Anterior cingulate cortex (tissue), 58 donors: ENCODE measurements around the gene USP35.

ENCODE experiments used
- DNase-seq, 58 donors: peaks; one replicate each; lab custom pipeline; 2025; lab: John Stamatoyannopoulos, UW

USP35 gene, protein sequence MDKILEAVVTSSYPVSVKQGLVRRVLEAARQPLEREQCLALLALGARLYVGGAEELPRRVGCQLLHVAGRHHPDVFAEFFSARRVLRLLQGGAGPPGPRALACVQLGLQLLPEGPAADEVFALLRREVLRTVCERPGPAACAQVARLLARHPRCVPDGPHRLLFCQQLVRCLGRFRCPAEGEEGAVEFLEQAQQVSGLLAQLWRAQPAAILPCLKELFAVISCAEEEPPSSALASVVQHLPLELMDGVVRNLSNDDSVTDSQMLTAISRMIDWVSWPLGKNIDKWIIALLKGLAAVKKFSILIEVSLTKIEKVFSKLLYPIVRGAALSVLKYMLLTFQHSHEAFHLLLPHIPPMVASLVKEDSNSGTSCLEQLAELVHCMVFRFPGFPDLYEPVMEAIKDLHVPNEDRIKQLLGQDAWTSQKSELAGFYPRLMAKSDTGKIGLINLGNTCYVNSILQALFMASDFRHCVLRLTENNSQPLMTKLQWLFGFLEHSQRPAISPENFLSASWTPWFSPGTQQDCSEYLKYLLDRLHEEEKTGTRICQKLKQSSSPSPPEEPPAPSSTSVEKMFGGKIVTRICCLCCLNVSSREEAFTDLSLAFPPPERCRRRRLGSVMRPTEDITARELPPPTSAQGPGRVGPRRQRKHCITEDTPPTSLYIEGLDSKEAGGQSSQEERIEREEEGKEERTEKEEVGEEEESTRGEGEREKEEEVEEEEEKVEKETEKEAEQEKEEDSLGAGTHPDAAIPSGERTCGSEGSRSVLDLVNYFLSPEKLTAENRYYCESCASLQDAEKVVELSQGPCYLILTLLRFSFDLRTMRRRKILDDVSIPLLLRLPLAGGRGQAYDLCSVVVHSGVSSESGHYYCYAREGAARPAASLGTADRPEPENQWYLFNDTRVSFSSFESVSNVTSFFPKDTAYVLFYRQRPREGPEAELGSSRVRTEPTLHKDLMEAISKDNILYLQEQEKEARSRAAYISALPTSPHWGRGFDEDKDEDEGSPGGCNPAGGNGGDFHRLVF

DNA sequence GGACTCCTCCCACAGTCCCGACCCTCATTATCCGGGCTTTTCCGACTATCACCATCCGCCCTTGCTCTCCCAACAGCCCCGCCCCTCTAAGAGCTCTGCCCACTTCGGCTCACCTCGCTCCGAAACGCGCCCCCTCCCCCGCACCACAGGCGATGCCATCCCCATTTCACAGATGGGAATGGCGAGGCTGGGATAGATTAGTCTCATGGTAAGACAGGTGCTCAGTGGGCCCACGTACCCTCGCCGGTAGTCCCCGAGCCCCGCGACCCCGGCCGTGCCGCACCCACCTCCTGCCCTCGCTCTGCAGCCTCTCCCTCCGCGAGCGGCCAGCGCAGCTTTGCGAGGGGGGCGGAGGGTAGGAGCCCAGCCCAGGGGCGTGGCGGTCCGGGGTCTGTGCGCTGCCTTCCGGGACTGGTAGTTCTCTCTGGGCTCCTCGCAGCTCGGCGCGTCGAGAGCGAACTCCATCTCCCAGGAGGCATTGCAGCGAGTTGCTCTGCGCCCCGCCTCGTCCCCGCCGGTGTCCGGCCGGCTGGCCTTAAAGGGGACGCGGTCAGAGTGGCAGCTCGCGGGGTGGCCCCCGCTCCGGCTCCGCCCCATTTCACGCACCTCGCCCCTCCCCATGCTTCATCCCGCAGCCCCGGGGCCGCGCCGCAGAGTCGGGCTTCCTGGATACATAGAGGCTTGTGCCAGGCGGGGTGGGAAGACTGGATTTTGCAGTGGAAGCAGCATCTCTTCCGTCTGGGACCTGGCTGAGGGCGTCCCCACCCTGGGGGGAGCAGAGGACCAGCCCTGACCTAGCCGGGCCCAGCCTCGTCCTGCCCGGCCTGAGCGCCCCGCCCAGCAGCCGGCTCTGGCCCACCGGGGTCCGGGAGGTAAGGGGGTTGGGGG lies at the start of gene USP35, which contains the start of gene KCTD21:
Gene USP35, plus strand, starts transcription at position 634 of the 888 bp plus-strand sequence. CDS start 7,327 bp downstream, outside the sequence.
Gene KCTD21, minus strand, starts transcription at position 341 of the 888 bp plus-strand sequence. CDS start 14,072 bp downstream, outside the sequence.
- peak; percentile 64 to 98 (median 94) for DNase-seq

DNA sequence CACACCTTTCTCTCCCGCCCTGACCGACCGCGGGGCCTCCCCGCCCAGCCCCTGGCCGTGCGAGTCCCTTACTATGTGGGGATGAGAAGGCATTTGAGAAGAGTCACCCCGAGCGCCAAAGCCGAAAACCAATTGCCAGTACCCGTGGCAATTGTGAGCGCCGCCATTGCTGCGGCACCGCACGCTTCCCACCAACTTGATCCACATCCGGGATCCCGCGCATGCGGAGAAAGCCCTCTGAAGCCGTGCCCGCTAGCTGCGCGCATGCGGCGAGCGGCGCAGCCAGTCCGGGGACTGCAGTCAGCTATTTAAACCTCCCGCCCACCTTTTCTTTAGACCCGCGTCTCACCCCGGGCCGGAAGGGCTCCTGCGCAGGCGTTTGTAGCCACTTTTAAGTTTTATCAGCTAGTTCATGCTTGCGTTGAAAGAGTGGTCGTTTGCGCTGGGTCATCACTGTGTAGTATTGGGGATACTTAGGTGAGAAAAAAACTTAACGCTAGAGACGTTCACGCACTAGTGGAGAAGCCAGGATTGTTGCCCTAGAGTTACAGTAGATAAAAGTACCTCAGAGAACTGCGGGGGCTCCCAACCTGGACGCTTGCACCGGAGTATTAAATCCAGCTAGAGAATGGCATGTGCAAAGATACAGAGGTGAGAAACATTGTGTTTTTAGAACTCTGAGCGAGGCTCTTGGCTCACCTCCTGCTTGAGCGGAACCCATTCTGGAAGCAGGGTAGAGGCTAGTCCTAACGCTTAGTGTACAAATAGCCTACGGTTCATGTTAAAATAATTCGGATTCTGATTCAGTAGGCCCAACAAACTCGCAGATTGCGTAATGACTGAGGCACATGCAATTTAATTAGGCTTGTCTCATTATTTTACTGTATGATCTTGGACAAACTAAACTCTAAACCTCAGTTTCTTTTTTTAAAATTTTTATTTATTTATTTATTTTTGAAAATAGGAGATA lies 49.0 kb upstream of the USP35 start, which contains the start of gene ALG8:
Gene ALG8, minus strand, starts transcription at position 205 of the 970 bp plus-strand sequence. Its CDS starts 38 bp downstream, at position 167.
- peak; percentile 20 to 97 (median 89) for DNase-seq

DNA sequence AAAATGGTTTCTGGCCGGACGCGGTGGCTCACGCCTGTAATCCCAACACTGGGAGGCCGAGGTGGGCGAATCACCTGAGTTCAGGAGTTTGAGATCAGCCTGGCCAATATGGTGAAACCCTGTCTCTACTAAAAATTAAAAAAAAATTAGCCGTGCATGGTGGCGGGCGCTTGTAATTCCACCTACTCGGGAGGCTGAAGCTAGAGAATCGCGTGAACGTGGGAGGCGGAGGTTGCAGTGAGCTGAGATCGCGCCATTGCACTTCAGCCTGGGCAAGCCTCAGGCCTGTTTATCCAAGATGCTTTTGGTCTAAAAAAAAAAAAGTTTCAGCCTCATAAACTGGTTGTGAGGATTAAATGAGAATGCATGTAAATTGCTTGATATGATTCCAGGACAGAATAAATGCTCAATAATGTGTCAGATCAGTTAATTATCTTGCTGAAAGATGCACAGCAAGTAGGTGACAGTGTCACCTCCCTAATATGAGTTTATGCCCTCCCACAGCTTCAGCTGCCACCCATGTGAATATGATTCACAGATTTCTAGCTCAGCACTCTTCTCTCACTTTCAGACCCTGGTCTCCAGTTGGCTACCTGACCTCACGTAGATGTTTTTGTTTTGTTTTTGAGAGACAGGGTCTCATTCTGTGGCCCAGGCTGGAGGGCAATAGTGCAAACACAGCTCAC lies 48.2 kb upstream of the USP35 start:
- DNase-seq = peak in 1 of 58 donors; percentile 15

DNA sequence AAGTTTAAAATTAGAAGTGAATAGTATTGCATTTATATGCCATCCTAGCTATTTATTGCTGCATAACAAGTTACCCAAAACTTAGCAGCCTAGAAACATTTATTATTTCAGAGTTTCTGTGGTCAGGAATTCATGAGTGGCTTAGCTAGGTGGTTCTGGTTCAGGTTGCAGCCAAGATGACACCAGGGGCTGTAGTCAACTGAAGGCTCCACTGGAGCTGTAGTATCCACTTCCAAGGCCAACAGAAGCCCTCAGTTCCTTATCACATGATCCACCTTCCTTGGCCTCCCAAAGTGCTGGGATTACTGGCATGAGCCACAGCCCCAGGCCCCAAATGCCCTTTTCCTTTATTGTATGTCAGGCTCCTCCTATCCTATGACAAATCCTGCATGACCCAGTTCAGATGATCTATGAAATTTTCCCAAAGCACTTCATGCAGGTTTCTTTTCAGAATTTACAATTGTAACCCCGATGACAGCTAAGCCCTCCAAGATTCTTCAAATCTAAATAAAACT lies 43.2 kb upstream of the USP35 start:
- no peak for DNase-seq

DNA sequence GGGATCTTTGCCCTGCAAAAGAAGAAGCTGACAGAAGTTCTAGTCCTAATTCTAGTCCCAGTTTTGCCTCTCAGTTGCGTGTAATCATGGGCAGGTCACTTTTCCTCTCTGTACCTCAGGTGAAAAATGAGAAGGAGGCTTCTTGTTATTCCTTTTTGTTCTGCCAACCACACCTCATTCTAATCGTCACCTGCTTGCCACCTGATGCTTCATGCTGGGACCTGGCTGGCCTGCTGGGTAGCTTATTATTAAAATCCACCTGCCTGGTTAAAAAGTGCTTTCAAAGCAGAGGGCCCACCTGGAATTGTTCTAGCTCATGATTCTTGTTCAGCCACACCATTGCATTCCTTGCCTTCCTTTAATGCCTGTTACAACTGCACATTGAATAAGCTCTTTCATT lies 40.9 kb upstream of the USP35 start:
- no peak for DNase-seq

DNA sequence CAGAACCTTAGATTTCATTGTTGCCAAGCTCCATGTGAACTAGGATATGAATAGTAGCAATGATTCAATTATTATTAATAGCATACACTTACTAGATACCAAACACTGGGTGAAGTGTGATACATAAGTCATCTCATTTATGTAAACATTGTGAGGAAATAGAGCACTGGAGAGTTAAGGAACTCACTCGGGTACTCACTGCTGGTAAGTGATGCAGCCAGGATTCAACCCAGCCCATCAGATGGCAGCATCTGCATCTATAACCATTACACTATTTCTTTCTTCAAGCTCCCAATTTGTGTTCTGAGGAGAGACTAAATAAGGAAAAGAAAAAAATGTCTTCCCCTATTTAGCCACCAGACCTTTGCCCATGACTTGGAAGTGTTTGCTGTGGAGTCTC lies 39.1 kb upstream of the USP35 start:
- DNase-seq = peak in 17 of 58 donors; percentile 5 to 44 (median 19)

DNA sequence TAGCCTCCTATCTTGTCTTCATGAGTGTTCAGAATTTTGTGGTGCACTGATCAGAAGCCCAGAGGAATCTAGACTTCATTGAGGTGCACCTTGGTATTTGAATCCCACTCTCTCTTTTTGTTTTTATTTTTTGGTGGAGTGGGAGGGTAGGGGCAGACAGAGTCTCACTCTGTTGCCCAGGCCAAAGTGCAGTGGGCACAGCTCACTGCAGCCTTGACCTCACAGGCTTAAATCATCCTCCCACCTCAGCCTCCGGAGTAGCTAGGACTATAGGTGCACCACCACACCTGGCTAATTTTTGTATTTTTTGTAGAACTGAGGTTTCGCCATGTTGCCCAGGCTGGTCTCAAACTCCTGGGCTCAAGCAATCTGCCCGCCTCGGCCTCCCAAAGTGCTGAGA lies 38.4 kb upstream of the USP35 start:
- no peak for DNase-seq

DNA sequence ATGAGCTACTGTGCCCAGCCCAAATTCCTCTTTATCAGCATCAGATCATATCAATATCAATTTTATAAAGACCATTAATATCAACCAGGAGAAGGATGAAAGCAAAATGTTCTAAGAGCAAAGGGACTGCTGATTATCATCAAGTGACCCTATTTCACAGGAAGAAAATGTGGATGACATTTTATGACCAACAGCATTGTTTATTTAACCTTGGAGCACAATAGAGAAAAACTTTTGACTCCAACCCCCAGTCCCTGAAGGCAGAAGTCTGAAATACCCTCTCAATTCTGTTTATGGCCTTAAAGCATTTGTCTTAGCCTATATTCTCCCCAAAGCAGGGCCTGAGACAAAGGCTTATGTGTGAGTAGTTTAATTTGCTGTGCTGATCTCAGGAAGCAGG lies 38.0 kb upstream of the USP35 start:
- DNase-seq = no peak

DNA sequence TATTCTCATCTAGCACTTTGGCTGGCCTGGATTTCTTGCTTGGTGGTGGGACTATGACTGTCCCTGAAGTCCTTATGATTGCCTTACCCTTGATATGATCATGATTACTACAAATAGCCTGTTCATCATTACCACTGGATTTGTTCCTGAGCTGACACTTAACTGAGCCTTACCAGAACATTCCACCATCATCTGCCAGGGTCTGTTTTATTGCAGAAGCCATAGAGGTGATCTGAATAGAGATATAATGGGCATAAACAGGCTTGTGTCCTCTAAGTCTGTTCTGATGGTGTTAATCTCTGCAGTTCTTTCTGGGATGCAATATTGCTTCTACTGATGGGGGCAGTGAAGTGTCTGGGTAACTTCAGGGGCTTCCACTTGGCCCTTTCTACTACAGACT lies 36.9 kb upstream of the USP35 start:
- no peak for DNase-seq

DNA sequence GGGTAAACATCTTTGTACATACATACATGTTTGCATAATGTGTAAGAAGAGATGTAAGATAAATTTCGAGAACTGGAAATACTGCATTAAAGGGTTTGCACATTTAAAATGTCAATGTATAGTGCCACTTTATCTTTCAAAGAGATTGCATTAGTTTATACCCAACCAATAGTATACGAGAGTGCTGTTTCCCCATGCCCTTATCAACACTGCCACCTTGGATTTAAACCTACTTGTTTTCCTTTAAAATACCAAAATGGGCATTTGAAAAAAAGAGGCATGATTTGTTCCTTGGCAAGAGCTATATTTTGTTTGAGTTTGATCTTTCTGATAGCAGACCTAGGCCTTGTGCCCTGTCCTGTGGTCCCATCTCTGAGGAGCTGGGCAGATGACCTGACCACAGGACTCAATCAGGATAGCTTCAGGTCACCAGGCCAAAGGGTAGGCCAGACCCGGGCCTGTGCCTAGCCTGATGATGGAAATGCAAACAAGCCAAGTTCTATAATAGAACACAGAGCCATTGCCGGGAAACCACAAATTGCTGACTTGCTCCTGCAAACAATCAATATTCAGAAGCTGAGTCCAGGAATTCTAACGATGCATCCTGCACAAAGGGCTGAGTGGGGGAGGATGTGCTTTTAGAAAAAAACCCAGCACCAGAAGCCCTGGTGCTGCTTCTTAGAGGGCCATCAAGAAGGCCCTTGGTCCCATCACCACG lies 32.4 kb upstream of the USP35 start:
- no peak for DNase-seq

DNA sequence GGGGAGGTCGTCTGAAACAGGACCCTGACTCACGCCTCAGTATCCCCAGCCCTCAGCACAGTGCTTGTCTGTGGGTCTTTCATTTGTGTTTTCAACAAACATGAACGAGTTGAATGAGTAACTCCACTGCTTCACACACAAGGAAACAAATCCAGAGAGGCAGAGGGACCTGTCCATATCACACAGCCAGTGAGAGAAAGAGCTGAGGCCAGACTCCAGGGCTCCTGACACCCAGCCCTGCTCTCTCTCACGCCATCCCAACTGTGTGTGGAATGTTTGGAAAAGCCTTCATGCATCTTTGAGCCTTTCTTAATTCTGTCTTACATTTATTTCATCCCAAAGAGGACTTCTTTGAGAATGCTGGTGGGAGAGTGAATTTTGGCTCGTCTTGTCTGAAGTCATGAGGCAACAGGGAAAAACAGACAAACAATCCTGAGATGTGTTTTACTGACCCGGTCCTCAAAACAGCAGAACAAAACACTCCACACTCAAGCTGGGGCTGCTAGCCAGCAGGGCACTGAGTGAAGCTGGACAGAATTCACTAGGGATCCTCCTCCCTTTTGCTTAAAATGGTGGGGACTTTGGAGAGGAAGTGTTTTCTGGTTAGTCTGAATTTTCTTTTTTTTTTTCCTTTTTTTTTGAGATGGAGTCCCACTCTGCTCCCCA lies 29.6 kb upstream of the USP35 start:
- peak in 5 of 58 donors; percentile 7 to 44 (median 22) for DNase-seq

DNA sequence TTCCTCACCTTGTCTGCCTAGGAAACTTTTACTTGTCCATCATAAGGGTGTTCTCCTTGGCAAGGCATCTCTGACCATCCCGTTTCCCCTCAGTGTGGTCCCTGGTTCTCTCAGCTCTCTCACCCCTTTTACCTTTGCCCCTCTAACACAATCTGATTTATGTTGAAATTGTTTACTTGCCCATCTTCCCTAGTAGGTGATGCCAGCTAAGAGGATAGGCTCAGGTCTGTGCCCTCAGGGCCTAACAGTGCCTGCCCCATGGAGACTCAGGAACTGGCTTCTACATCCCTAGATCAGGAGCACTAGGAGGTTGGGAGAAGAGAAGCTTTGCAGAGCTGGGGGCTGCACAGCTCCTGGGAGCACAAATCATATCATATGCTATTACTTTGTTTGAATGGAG lies 28.2 kb upstream of the USP35 start:
- DNase-seq = no peak

DNA sequence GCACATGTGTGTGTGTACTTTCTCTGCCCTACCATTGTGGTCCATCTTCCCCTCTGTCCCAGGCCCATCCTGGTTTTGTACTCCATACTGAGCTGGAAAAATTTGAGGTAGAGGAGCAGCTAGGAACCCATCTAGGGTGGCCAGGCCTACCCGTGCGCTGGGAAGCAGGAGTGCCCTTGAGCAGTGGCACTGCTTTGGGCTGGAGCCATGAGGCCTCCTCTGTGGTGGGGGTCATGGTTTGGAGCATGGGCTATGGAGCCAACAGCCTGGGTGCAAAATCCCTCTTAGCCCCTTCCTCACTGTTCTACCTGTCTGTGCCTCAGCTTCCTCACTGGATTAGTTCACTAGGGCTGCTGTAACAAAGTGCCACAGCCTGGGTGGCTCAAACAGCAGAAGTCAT lies 27.4 kb upstream of the USP35 start:
- no peak for DNase-seq

DNA sequence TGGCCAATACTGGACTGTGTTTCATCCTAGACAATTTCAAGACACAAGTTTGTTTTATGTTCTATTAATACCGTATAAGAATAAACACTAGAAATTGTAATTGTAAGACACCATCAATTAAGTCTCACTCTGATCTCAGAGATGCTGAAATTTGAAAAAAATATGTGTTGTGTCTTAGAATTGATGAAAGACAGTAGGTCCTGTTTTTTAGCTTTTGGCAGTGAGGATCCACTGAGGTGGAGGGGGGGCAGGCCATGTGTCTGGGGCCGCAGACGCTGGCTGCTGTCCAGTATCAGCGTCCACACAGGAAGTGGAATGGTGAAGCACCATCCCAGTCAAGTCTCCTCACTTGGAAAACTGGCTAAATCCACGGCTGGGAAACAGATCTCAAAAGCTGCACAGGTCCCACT lies 26.8 kb upstream of the USP35 start:
- no peak for DNase-seq

DNA sequence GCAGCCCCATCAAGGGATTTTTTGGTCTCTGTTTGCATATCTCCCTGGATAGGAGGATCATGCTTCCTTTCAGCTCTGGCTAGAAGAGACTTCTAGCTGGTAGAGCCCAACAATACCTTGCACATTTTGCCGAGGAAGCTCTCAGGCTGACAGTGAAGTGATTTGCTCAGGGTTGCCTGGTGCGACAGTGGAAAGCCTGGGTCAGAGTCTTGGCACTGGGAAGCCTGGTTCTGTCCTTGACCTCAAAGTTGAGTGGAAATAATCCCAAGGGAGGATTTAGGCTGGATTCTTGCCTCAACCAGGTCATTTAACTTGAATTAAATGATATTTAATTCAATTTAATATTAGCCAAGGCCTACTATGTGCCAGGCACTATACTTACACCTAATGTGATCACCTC lies 24.9 kb upstream of the USP35 start:
- DNase-seq = no peak

DNA sequence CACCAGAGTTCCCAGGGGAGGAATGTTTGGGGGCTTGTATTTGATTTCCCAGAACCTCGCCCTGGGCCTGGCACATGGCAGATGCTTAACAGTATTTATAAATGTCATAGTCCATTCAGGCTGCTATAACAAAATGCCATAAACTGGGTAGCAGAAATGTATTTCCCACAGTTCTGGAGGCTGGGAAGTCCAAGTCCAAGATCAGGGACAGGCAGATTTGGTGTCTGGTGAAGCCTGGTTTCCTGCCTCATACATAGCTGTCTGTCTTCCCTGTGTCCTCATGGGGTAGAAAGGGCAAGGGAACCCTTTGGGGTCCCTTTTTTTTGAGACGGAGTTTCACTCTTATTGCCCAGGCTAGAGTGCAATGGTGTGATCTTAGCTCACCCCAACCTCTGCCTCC lies 24.2 kb upstream of the USP35 start:
- DNase-seq = no peak
